ENCODE results near the gene VSIG4.
"Not testable (repeated sequence)": the region's sequence is repeated elsewhere in the genome, so short reads cannot be mapped to it uniquely, and the experiment has no call there.

VSIG4 gene, protein sequence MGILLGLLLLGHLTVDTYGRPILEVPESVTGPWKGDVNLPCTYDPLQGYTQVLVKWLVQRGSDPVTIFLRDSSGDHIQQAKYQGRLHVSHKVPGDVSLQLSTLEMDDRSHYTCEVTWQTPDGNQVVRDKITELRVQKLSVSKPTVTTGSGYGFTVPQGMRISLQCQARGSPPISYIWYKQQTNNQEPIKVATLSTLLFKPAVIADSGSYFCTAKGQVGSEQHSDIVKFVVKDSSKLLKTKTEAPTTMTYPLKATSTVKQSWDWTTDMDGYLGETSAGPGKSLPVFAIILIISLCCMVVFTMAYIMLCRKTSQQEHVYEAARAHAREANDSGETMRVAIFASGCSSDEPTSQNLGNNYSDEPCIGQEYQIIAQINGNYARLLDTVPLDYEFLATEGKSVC

GRCh38 chrX:66039944-66040343 lies at the start of gene VSIG4:
VSIG4 (minus strand) TSS chrX:66040080; CDS start chrX:66039998, 82 bp downstream.
- no peak for DNase-seq (ENCODE audit: low spot score in 2 of 2)
- H3K27ac Mint-ChIP-seq, result no peak within 1 kb of the TSS
- no peak for ATAC-seq
- H3K4me3 Mint-ChIP-seq, result no peak within 1 kb of the TSS
- no peaks in the 10 kb centered on the region for H3K9me3 Mint-ChIP-seq
- H3K4me1 Mint-ChIP-seq, result peaks cover 4% of the 10 kb centered on the region
- H3K36me3 Mint-ChIP-seq, result no peaks in the 10 kb centered on the region

- ATAC-seq, result no peak
- H3K9me3 Mint-ChIP-seq, result no peaks in the 10 kb centered on the region
- H3K4me3 Mint-ChIP-seq, result no peak overlapping the region
- no peak overlapping the region for H3K27ac Mint-ChIP-seq
- peaks cover 21% of the 10 kb centered on the region for H3K4me1 Mint-ChIP-seq
- DNase-seq (ENCODE audit: low spot score in 2 of 2), result no peak
- no peaks in the 10 kb centered on the region for H3K36me3 Mint-ChIP-seq
Observed at GRCh38 chrX:66076801-66077200, 36.9 kb upstream of the VSIG4 start.

- peak overlapping the region; percentile 83 for H3K27ac Mint-ChIP-seq
- no peaks in the 10 kb centered on the region for H3K36me3 Mint-ChIP-seq
- H3K9me3 Mint-ChIP-seq, result no peaks in the 10 kb centered on the region
- peaks cover 21% of the 10 kb centered on the region for H3K4me1 Mint-ChIP-seq
- peak; percentile 10 to 55 for DNase-seq (ENCODE audit: low spot score in 2 of 2)
- peak; percentile 76 for ATAC-seq
- H3K4me3 Mint-ChIP-seq, result peak overlapping the region; percentile 67
Observed at GRCh38 chrX:66074920-66075879, 35.3 kb upstream of the VSIG4 start.

DNA sequence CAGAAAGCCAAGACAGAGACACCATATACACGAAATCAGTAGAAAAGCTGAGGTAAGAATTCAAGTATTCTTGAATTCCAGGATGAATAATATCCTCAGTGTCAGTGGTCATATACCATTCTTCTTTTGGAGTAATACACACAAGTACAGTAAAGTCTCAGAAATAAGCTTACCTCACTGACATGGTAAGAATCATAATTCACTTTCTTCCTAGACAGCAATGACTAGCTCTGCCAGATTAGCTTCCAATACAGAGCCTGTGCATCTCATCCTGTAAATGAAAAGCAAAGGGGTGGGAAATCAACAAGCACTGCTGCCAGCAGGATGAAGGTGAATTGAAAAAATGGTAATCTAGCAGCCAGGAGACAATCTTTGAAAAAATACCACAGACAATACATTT lies 31.2 kb upstream of the VSIG4 start:
- no peak overlapping the region for H3K4me3 Mint-ChIP-seq
- H3K9me3 Mint-ChIP-seq, result no peaks in the 10 kb centered on the region
- ATAC-seq, result peak; percentile 47
- no peak overlapping the region for H3K27ac Mint-ChIP-seq
- DNase-seq (ENCODE audit: low spot score in 2 of 2), result no peak
- no peaks in the 10 kb centered on the region for H3K36me3 Mint-ChIP-seq
- H3K4me1 Mint-ChIP-seq, result peaks cover 21% of the 10 kb centered on the region

DNA sequence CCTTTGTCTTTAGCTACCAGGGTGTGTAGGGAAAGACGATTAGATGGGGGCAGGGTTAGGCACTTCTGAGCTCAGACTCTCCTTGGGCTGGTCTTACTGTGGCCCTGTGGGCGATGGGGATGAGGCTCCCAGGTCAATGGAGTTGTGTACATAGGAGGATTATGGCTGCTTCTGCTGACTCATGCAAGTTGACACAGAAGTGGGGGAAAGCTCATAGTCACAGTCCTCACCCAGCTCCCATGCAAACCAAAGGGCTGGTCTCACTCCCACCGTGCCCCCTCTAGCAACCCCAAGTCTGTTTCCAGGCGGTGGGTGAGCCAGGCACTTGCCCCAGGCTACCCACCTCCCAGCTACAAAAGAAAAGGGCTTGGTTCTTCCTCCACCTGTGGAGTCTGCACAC lies 24.4 kb upstream of the VSIG4 start:
- H3K36me3 Mint-ChIP-seq, result no peaks in the 10 kb centered on the region
- H3K9me3 Mint-ChIP-seq, result no peaks in the 10 kb centered on the region
- peaks cover 21% of the 10 kb centered on the region for H3K4me1 Mint-ChIP-seq
- H3K4me3 Mint-ChIP-seq, result no peak overlapping the region
- ATAC-seq (no peak), DNase-seq (ENCODE audit: low spot score in 2 of 2) (no peak)
- H3K27ac Mint-ChIP-seq, result no peak overlapping the region

GRCh38 chrX:66057019-66057418 lies 17.1 kb upstream of the VSIG4 start:
- DNase-seq (ENCODE audit: low spot score in 2 of 2); H3K4me3 Mint-ChIP-seq; H3K36me3 Mint-ChIP-seq; ATAC-seq; H3K27ac Mint-ChIP-seq; H3K9me3 Mint-ChIP-seq: not testable (repeated sequence)
- H3K4me1 Mint-ChIP-seq, result peaks cover 16% of the 10 kb centered on the region

DNA sequence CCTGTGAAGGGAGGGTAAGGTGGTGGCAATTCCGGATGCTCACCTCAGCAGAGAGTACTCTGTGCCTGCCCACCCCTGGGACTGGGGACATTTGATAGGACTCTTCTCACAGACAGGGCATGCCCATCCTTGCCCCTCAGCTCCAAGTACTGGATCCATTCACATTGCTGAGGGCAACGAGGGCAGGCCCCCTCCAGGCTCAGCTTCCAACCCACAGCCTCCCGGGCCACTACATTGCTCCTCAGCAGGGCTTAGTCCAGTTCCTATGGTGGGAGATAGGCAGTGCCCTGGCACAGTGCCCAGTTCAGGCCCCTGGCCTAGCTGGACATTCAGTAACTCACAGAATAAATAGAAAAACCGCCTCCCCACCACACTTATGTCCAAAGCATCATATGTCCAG lies 15.1 kb upstream of the VSIG4 start:
- Mint-ChIP-seq H3K4me1 (peaks cover 8% of the 10 kb centered on the region), H3K9me3 (no peaks in the 10 kb centered on the region), H3K36me3 (no peaks in the 10 kb centered on the region), H3K4me3 (no peak overlapping the region), H3K27ac (no peak overlapping the region)
- no peak for DNase-seq (ENCODE audit: low spot score in 2 of 2)
- ATAC-seq, result no peak

DNA sequence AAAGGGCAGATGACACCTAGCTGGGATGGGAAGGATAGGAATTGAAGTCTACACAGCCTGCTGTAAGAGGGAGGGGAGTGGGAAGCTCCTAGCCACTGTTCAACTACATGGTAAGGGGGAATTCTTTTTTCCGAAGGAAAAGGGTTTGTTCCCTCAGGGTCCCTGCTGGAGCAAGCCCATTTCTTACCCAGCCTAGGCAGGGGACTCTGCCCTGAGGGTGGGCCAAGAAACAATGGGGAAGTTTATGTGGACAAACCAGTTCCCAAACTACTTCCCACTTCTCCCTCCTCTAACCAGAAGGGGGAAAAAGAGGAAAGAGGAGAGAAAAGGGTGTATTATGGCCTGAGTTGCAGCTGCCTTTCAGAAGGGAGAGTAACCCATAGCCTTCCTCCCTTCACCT lies 13.5 kb upstream of the VSIG4 start:
- Mint-ChIP-seq H3K9me3 (no peaks in the 10 kb centered on the region), H3K27ac (no peak overlapping the region), H3K36me3 (no peaks in the 10 kb centered on the region), H3K4me3 (no peak overlapping the region), H3K4me1 (peaks cover 5% of the 10 kb centered on the region)
- no peak for DNase-seq (ENCODE audit: low spot score in 2 of 2)
- no peak for ATAC-seq

DNA sequence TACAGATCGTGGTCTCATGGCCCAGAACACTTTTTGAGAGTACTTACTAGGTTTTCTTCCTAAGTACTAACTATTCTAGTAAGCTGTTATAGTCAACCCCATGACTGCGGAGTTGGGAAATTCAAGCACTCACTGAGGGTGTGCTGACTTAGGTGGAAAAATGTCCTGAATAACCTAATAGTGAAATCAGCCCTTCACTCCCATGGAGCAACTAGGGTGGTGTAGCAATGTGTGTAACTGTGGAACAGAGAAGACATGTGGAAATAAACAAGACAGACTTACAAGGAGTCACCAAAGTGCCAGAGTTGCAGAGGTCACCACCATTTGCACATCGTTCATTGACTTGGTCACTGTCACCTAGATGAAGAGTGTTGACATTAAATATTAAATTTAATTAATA lies 12.1 kb upstream of the VSIG4 start:
- Mint-ChIP-seq H3K27ac (no peak overlapping the region), H3K36me3 (no peaks in the 10 kb centered on the region), H3K4me3 (no peak overlapping the region), H3K4me1 (peaks cover 14% of the 10 kb centered on the region), H3K9me3 (no peaks in the 10 kb centered on the region)
- no peak for ATAC-seq
- DNase-seq (ENCODE audit: low spot score in 2 of 2), result no peak

DNA sequence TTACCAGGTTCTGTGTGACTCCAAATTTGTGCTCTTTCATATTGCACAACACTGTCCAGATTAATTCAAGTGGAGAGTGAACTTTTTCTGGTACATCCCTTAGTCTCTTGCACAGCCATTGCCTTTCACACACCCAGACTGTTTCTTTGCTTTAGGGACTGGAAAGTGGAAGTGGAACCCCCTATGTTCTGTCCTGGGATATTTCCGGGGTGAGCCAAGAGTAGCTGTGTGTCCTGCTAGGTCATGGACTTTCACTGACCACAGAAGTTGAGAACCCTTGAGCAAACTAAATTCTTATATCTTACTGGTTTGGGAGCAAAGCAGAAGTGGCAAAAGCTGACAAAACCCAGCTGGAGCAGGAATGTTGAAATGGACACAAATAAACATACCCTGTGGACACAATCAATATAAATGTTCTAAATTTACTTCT lies 10.3 kb upstream of the VSIG4 start:
- H3K36me3 Mint-ChIP-seq, result no peaks in the 10 kb centered on the region
- no peak for ATAC-seq
- H3K4me3 Mint-ChIP-seq, result no peak overlapping the region
- H3K9me3 Mint-ChIP-seq, result no peaks in the 10 kb centered on the region
- H3K4me1 Mint-ChIP-seq, result peaks cover 27% of the 10 kb centered on the region
- no peak for DNase-seq (ENCODE audit: low spot score in 2 of 2)
- no peak overlapping the region for H3K27ac Mint-ChIP-seq

GRCh38 chrX:66049056-66049455 lies 9.2 kb upstream of the VSIG4 start:
- H3K4me3 Mint-ChIP-seq, result no peak overlapping the region
- no peak overlapping the region for H3K27ac Mint-ChIP-seq
- no peaks in the 10 kb centered on the region for H3K9me3 Mint-ChIP-seq
- peaks cover 33% of the 10 kb centered on the region for H3K4me1 Mint-ChIP-seq
- ATAC-seq, result no peak
- H3K36me3 Mint-ChIP-seq, result no peaks in the 10 kb centered on the region
- DNase-seq (ENCODE audit: low spot score in 2 of 2), result no peak

- Mint-ChIP-seq H3K36me3 (no peaks in the 10 kb centered on the region), H3K4me3 (peak overlapping the region; percentile 43), H3K4me1 (peaks cover 33% of the 10 kb centered on the region), H3K9me3 (no peaks in the 10 kb centered on the region), H3K27ac (peak overlapping the region; percentile 93)
- DNase-seq (ENCODE audit: low spot score in 2 of 2) (peak in 1 of 2 donors; percentile 54), ATAC-seq (peak; percentile 65)
Observed at GRCh38 chrX:66046612-66047235, 6.8 kb upstream of the VSIG4 start.

DNA sequence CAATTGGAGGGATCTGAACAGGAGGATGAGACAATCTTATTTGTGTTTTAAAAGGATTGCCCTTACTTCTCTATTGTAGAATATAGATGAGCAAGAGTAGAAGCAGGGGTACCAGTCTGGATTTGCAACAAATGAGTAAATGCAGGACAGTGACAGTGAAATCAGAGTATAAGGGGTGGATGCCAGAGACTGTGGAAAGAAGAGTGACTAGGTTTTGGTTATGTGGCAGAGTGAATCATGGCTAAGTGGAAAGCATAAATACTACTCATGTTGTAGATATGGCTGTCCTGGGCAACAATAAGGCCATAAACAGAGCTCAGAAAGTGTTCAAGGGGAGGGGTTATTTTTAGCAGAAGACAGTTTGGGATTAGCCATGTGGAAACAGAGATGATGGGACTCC lies 6.0 kb upstream of the VSIG4 start:
- H3K27ac Mint-ChIP-seq, result peak overlapping the region; percentile 93
- H3K36me3 Mint-ChIP-seq, result no peaks in the 10 kb centered on the region
- DNase-seq (ENCODE audit: low spot score in 2 of 2) (no peak), ATAC-seq (peak; percentile 92)
- H3K9me3 Mint-ChIP-seq, result no peaks in the 10 kb centered on the region
- peak overlapping the region; percentile 43 for H3K4me3 Mint-ChIP-seq
- H3K4me1 Mint-ChIP-seq, result peaks cover 33% of the 10 kb centered on the region

DNA sequence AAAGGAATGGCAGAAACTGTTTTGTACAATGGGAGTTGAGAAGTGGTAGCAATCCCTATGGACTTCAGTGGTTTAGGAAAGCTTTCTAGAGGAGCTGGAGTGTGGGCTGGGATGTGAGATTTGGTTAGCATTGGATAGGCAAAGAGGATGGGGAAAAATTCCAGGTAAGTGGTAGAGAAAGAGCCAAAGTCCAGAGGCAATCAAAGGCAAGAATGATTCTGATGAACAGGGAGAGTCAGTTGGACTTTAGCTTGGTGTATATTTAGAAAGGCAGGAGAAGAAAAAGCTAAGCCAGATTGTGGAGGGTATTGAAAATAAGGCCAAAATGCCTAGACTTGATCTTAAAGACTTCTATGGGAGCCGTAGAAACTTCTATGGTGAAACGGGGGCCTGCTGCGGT lies 3.7 kb upstream of the VSIG4 start:
- H3K9me3 Mint-ChIP-seq, result no peaks in the 10 kb centered on the region
- no peaks in the 10 kb centered on the region for H3K36me3 Mint-ChIP-seq
- no peak for DNase-seq (ENCODE audit: low spot score in 2 of 2)
- no peak overlapping the region for H3K4me3 Mint-ChIP-seq
- ATAC-seq, result no peak
- no peak overlapping the region for H3K27ac Mint-ChIP-seq
- peaks cover 27% of the 10 kb centered on the region for H3K4me1 Mint-ChIP-seq

DNA sequence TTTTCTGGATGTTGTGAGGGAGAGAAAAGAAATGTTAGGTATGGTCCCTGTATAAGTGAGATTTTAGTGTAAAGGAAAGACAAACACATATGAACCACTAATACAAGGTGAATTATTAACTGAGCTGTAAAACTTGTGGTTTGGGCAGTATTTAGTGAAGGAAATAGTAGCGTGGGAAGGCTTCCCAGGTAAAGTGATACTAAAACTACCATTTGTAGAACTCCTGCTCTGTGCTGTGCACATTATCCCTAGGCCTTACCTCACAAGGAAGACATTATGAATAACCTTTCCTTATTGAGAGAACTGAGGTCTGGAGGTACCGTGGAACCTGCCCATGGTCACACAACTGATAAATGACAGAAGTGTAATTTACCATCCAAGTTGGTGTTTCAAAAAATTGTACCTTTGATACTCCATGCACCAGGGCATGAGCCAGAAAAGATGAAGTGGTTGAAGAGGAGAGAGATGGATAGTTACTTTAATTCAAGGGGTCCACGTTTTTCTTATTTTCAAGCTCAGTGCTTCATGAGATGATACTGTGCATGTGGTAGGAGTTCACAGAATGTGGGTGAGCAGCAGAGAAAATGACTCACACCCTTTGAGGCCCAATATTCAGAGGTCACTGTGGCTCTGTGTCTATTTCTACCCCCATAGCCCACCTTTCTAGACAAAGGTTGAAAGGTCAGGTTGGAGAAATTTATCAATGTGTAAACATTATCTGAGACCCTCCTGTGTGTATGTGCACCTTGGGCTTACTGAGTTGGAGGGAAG lies 2.6 kb upstream of the VSIG4 start:
- Mint-ChIP-seq H3K27ac (no peak overlapping the region), H3K4me1 (peaks cover 23% of the 10 kb centered on the region), H3K36me3 (no peaks in the 10 kb centered on the region), H3K4me3 (no peak overlapping the region), H3K9me3 (no peaks in the 10 kb centered on the region)
- DNase-seq (ENCODE audit: low spot score in 2 of 2) (no peak), ATAC-seq (peak; percentile 61)

Measured in stimulated activated effector memory CD8-positive, alpha-beta T cell treated with anti-CD3 and anti-CD28 coated beads, Interleukin-12 subunit alpha, Interleukin-12 subunit beta, amount 100 ng/mL, for 72 hours (primary cell).